ENCODE results near the gene HLA-B.
A peak's percentile ranks its signal among the peaks of the same experiment; 100 is the strongest.

The HLA-B gene

GRCh38 chr6:31309641-31310040 is 47.3 kb downstream of the HLA-B start:
- no peaks in the 10 kb centered on the region for H3K36me3 ChIP-seq (ENCODE audit: control insufficient read depth, insufficient read depth, low read length)
- no peak overlapping the region for H3K4me3 ChIP-seq (ENCODE audit: low read length)
- no peaks in the 10 kb centered on the region for H3K9me3 ChIP-seq (ENCODE audit: control insufficient read depth, low read length)
- H3K9ac ChIP-seq (ENCODE audit: low read length) = no peak overlapping the region
- peaks cover 24% of the 10 kb centered on the region for H3K27me3 ChIP-seq (ENCODE audit: control insufficient read depth, insufficient read depth, low read length)
- H3K4me1 ChIP-seq (ENCODE audit: control insufficient read depth, insufficient read depth, low read length) = peaks cover 14% of the 10 kb centered on the region

GRCh38 chr6:31308845-31309175 is 48.2 kb downstream of the HLA-B start:
- no peaks in the 10 kb centered on the region for H3K36me3 ChIP-seq (ENCODE audit: control insufficient read depth, insufficient read depth, low read length)
- H3K4me3 ChIP-seq (ENCODE audit: low read length) = no peak overlapping the region
- no peak overlapping the region for H3K9ac ChIP-seq (ENCODE audit: low read length)
- no peaks in the 10 kb centered on the region for H3K9me3 ChIP-seq (ENCODE audit: control insufficient read depth, low read length)
- peaks cover 24% of the 10 kb centered on the region for H3K27me3 ChIP-seq (ENCODE audit: control insufficient read depth, insufficient read depth, low read length)
- peaks cover 14% of the 10 kb centered on the region for H3K4me1 ChIP-seq (ENCODE audit: control insufficient read depth, insufficient read depth, low read length)

GRCh38 chr6:31308050-31308844 is 48.7 kb downstream of the HLA-B start:
- Histone ChIP-seq H3K9me3 (ENCODE audit: control insufficient read depth, low read length) (no peaks in the 10 kb centered on the region), H3K4me3 (ENCODE audit: low read length) (peak overlapping the region; percentile 46), H3K9ac (ENCODE audit: low read length) (peak overlapping the region; percentile 66), H3K36me3 (ENCODE audit: control insufficient read depth, insufficient read depth, low read length) (no peaks in the 10 kb centered on the region), H3K4me1 (ENCODE audit: control insufficient read depth, insufficient read depth, low read length) (peaks cover 14% of the 10 kb centered on the region), H3K27me3 (ENCODE audit: control insufficient read depth, insufficient read depth, low read length) (peaks cover 24% of the 10 kb centered on the region)

- Histone ChIP-seq H3K4me3 (ENCODE audit: low read length) (no peak overlapping the region), H3K9ac (ENCODE audit: low read length) (no peak overlapping the region), H3K4me1 (ENCODE audit: control insufficient read depth, insufficient read depth, low read length) (peaks cover 14% of the 10 kb centered on the region), H3K36me3 (ENCODE audit: control insufficient read depth, insufficient read depth, low read length) (no peaks in the 10 kb centered on the region), H3K27me3 (ENCODE audit: control insufficient read depth, insufficient read depth, low read length) (peaks cover 24% of the 10 kb centered on the region), H3K9me3 (ENCODE audit: control insufficient read depth, low read length) (no peaks in the 10 kb centered on the region)
Measured at GRCh38 chr6:31307669-31308049, 49.3 kb downstream of the HLA-B start.

- H3K4me3 ChIP-seq (ENCODE audit: low read length) = no peak overlapping the region
Measured at GRCh38 chr6:31305703-31306219, 51.2 kb downstream of the HLA-B start.

GRCh38 chr6:31304683-31305082 is 52.3 kb downstream of the HLA-B start:
- H3K36me3 ChIP-seq (ENCODE audit: control insufficient read depth, insufficient read depth, low read length) = no peaks in the 10 kb centered on the region
- no peak overlapping the region for H3K9ac ChIP-seq (ENCODE audit: low read length)
- H3K4me3 ChIP-seq (ENCODE audit: low read length) = no peak overlapping the region
- peaks cover 14% of the 10 kb centered on the region for H3K4me1 ChIP-seq (ENCODE audit: control insufficient read depth, insufficient read depth, low read length)
- H3K27me3 ChIP-seq (ENCODE audit: control insufficient read depth, insufficient read depth, low read length) = peaks cover 18% of the 10 kb centered on the region
- no peaks in the 10 kb centered on the region for H3K9me3 ChIP-seq (ENCODE audit: control insufficient read depth, low read length)

More at GRCh38 chr6:31305703-31306219, 51.2 kb downstream of the HLA-B start:
- H3K27me3 ChIP-seq (ENCODE audit: control insufficient read depth, insufficient read depth, low read length) = peaks cover 18% of the 10 kb centered on the region
- peaks cover 14% of the 10 kb centered on the region for H3K4me1 ChIP-seq (ENCODE audit: control insufficient read depth, insufficient read depth, low read length)
- H3K36me3 ChIP-seq (ENCODE audit: control insufficient read depth, insufficient read depth, low read length) = no peaks in the 10 kb centered on the region
- no peak overlapping the region for H3K9ac ChIP-seq (ENCODE audit: low read length)
- H3K9me3 ChIP-seq (ENCODE audit: control insufficient read depth, low read length) = no peaks in the 10 kb centered on the region
